Neutrophil (primary cell): Measurements from ENCODE around the gene ZNF93.
"Not testable (repeated sequence)": the region's sequence is repeated elsewhere in the genome, so short reads cannot be mapped to it uniquely, and the experiment has no call there.

Source experiments
- H3K27ac ChIP-seq: fragments of 200-600 bp; sonication (generic); 2 replicates; pipeline ENCODE4 v1.5.1; 2016; ENCODE audit warnings: mild to moderate bottlenecking, moderate library complexity
- H3K27me3 ChIP-seq: fragments of 200-600 bp; sonication (generic); 2 replicates; pipeline ENCODE4 v1.6.0; 2016; ENCODE audit warnings: mild to moderate bottlenecking
- H3K36me3 ChIP-seq: fragments of 200-600 bp; sonication (generic); 2 replicates; pipeline ENCODE4 v1.5.1; 2017
- H3K4me1 ChIP-seq, 2 experiments: fragments of 200-600 bp in 1 of 2; sonication (generic) in 1 of 2; 1 replicate in 1 of 2; 2 replicates in 1 of 2; pipeline versions ENCODE4 v1.5.1 to v1.6.1; 2013 to 2016; ENCODE audit warnings: low read depth in 1 of 2, low read length in 1 of 2, mild to moderate bottlenecking in 1 of 2, moderate library complexity in 1 of 2; ENCODE audit not compliant: control insufficient read depth in 1 of 2, insufficient read depth in 1 of 2
- H3K4me3 ChIP-seq, 2 experiments: fragments of 200-600 bp in 1 of 2; sonication (generic) in 1 of 2; 1 replicate in 1 of 2; 2 replicates in 1 of 2; pipeline ENCODE4 v1.5.1; 2013 to 2016; ENCODE audit warnings: low read depth in 1 of 2, low read length in 1 of 2, mild to moderate bottlenecking in 1 of 2, moderate library complexity in 1 of 2
- H3K9me3 ChIP-seq: fragments of 200-600 bp; sonication (generic); 2 replicates; pipeline ENCODE4 v1.5.1; 2016
- CTCF ChIP-seq: fragments of 200-600 bp; sonication (generic); IDR thresholded peaks from 2 replicates; pipeline ENCODE4 v1.5.1; 2016; ENCODE audit warnings: antibody characterized with exemption

The ZNF93 gene

GRCh38 chr19:19948800-19949199 lies 48.1 kb downstream of the ZNF93 start:
- peaks cover 9% of the 10 kb centered on the region for H3K9me3 ChIP-seq
- no peak overlapping the region for H3K4me3 ChIP-seq
- no peaks in the 10 kb centered on the region for H3K4me1 ChIP-seq
- no peak overlapping the region for H3K27ac ChIP-seq
- TF ChIP-seq CTCF, result no peak
- no peaks in the 10 kb centered on the region for H3K36me3 ChIP-seq
- H3K27me3 ChIP-seq, result no peaks in the 10 kb centered on the region

- no peaks in the 10 kb centered on the region for H3K9me3 ChIP-seq
- H3K27me3 ChIP-seq, result no peaks in the 10 kb centered on the region
- no peak overlapping the region for H3K4me3 ChIP-seq
- no peak for TF ChIP-seq CTCF
- H3K36me3 ChIP-seq, result no peaks in the 10 kb centered on the region
- H3K27ac ChIP-seq, result no peak overlapping the region
- H3K4me1 ChIP-seq, result no peaks in the 10 kb centered on the region
Measured at GRCh38 chr19:19955208-19955607, 54.5 kb downstream of the ZNF93 start.

- H3K27me3 ChIP-seq, result no peaks in the 10 kb centered on the region
- no peaks in the 10 kb centered on the region for H3K9me3 ChIP-seq
- no peak for TF ChIP-seq CTCF
Measured at GRCh38 chr19:19956434-19957075, 55.8 kb downstream of the ZNF93 start.

GRCh38 chr19:19957766-19958165 lies 57.0 kb downstream of the ZNF93 start:
- not testable (repeated sequence) for H3K9me3 ChIP-seq

More at GRCh38 chr19:19956434-19957075, 55.8 kb downstream of the ZNF93 start:
- Histone ChIP-seq H3K4me3 (no peak overlapping the region), H3K27ac (no peak overlapping the region), H3K4me1 (no peaks in the 10 kb centered on the region), H3K36me3 (no peaks in the 10 kb centered on the region)

GRCh38 chr19:19959151-19959799 lies 58.5 kb downstream of the ZNF93 start:
- not testable (repeated sequence) for H3K4me3 ChIP-seq, H3K36me3 ChIP-seq, H3K27ac ChIP-seq, H3K27me3 ChIP-seq, H3K9me3 ChIP-seq, H3K4me1 ChIP-seq
- TF ChIP-seq CTCF, result peak; percentile 50

More at GRCh38 chr19:19957766-19958165, 57.0 kb downstream of the ZNF93 start:
- H3K27me3 ChIP-seq, H3K36me3 ChIP-seq, H3K4me1 ChIP-seq, H3K27ac ChIP-seq, H3K4me3 ChIP-seq: not testable (repeated sequence)

GRCh38 chr19:19964416-19964815 lies 63.7 kb downstream of the ZNF93 start:
- no peaks in the 10 kb centered on the region for H3K4me1 ChIP-seq

GRCh38 chr19:19966126-19966525 lies 65.4 kb downstream of the ZNF93 start:
- not testable (repeated sequence) for H3K36me3 ChIP-seq, H3K4me1 ChIP-seq, H3K4me3 ChIP-seq, H3K27me3 ChIP-seq
- Histone ChIP-seq H3K27ac (peak overlapping the region; percentile 14), H3K9me3 (peaks cover 23% of the 10 kb centered on the region)

More at GRCh38 chr19:19964416-19964815, 63.7 kb downstream of the ZNF93 start:
- Histone ChIP-seq H3K4me3 (no peak overlapping the region), H3K27ac (no peak overlapping the region), H3K36me3 (no peaks in the 10 kb centered on the region), H3K27me3 (no peaks in the 10 kb centered on the region), H3K9me3 (peaks cover 23% of the 10 kb centered on the region)
- TF ChIP-seq CTCF, result no peak
